ENCODE results near the gene SIX2.
A peak's percentile ranks its signal among the peaks of the same experiment; 100 is the strongest.

Gene SIX2

DNA sequence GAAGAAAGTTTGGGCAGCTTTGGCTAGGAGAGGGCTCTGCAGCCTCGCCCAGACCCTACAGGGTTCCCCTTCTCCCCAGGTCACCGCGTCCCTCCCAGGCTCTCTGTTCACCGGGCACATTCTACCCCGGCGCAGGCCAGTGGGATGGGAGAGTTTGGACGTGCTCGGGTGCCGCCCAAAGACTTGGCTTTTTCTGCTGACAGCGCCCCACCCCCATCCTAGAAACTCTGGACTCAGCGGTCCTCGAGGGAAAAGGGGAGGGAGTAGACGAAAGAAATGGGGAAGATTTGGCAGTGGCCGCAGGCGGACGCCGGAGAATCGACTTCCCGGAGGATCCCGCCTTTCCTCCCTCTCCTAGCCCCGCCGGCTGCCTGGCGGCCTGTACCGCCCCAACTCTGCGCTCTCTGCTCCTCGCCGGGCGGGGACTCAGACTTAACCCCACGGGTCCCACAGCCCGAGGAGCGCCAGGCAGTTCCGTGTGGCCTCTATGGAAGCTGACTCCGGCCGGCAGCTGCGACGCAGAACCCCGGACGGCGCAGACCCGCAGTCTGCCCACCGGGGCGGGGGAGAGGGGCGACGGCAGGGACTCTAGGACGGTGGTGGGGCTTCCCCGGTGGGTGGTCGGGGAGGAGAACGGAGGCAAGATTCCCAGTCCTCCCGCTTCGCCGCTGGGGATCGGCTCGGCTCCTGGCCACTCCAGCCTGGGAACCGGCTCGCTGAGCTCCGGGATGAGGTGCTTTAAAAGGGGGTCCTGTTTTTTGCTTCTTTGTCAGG is 863 bp upstream of the SIX2 start:
- DNase-seq (ENCODE audit: low spot score), result peak; percentile 63
- CTCF ChIA-PET, result no interaction called here

DNA sequence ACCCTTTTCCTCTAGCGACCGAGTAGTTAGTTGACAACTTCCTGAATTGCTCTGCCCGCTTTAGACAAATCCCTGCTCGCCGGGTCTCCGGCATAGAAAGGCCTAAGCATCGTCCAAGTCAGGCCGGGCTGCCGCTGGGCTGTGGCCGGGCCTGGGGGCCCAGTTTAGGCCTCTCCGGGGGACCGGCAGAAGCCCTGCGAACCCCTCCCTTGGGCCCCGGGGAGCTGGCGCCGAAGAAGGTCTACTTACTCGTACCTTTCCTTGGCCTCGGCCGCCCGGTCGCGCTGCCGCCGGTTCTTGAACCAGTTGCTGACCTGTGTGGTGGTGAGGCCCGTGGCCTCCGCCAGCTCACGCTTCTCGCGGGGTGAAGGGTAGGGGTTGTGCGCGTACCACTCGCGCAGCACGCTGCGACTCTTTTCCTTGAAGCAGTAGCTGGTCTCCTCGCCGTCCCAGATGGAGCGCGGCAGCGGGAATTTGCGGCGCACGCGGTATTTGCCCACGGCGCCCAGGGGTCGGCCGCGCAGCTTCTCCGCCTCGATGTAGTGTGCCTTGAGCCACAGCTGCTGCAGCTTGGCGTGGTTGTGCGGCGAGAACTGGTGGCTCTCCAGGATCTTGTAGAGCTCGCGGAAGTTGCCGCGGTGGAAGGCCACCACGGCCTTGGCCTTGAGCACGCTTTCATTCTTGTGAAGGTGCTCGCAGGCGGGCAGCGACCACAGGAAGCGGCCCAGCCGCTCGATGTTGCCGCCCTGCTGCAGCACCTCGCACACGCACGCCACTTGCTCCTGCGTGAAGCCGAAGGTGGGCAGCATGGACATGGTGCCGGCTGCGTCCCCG is 739 bp downstream of the SIX2 start:
- TF ChIP-seq CTCF (conservative IDR thresholded peaks at IDR 0.05; ENCODE audit: low read depth), result no peak
- peak overlapping the region; percentile 95 for H3K27ac ChIP-seq
- ChIA-PET POLR2A (ENCODE audit: low non-redundant PET) (no interaction called here), CTCF (interaction anchor here (0.6 to 1.6 kb wide), 4 partner anchors 16 to 479 kb away, joined by 3 to 5 read pairs (median 4); no protein-coding TSS in a partner anchor)
- no peak for DNase-seq (ENCODE audit: low spot score)

More for the DNA sequence above, 863 bp upstream of the SIX2 start:
- POLR2A ChIA-PET (ENCODE audit: low non-redundant PET), result interaction anchor here (0.5 to 0.6 kb wide), 2 partner anchors 600 to 842 kb away, joined by 3 to 4 read pairs; partner anchors contain the start of gene PPM1B
- H3K27ac ChIP-seq, result peak overlapping the region; percentile 95
- no peak for TF ChIP-seq CTCF (conservative IDR thresholded peaks at IDR 0.05; ENCODE audit: low read depth)

DNA sequence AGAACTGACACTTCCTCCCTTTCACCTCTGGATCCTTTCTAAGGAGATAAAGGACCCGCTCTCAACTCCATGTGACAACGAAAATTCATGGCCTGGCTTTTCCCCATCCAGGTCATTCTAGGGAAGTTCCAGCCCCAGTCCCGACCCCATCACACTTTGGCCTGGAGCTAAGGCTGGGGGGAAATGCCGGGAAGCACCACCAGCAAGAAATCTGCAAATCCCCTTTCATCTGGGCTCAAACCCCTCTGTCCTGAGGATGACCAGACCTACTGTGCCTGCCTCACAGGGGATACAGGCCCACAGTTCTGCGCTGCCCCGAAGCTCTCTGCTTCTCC is 1.3 kb downstream of the SIX2 start:
- no peak for DNase-seq (ENCODE audit: low spot score)
- TF ChIP-seq CTCF (conservative IDR thresholded peaks at IDR 0.05; ENCODE audit: low read depth), result no peak
- peak overlapping the region; percentile 95 for H3K27ac ChIP-seq
- CTCF ChIA-PET, result interaction anchor here (0.9 to 1.6 kb wide), 2 partner anchors 15 to 27 kb away, joined by 4 to 5 read pairs; no protein-coding TSS in a partner anchor
- POLR2A ChIA-PET (ENCODE audit: low non-redundant PET), result no interaction called here

DNA sequence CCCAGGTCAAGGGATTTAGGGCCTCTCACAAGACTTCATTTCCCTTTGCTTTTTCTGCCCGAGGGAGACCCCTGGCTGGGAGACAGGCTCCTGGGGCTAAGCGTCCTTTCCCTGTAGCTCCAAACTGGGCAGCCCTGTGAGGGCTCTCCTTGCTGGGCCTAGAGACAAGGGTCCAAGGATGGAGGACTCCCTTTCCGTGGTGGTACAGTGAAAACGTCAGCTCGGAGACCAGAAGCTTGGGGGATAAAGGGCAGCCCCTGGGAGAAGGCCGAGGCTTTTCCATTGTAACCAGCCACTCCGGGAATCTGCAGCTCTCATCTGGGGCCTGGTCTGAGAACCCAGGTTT is 2.3 kb downstream of the SIX2 start:
- no peak for DNase-seq (ENCODE audit: low spot score)
- H3K27ac ChIP-seq, result no peak overlapping the region
- no peak for TF ChIP-seq CTCF (conservative IDR thresholded peaks at IDR 0.05; ENCODE audit: low read depth)
- ChIA-PET CTCF (interaction anchor here (0.9 to 1.6 kb wide), 2 partner anchors 26 to 487 kb away, joined by 3 to 5 read pairs; no protein-coding TSS in a partner anchor), POLR2A (ENCODE audit: low non-redundant PET) (no interaction called here)

- no peak overlapping the region for H3K27ac ChIP-seq
- ChIA-PET POLR2A (ENCODE audit: low non-redundant PET) (no interaction called here), CTCF (interaction anchor here (0.9 kb wide), 1 partner anchor 488 kb away, joined by 3 read pairs; no protein-coding TSS in a partner anchor)
- no peak for TF ChIP-seq CTCF (conservative IDR thresholded peaks at IDR 0.05; ENCODE audit: low read depth)
- no peak for DNase-seq (ENCODE audit: low spot score)
These were observed 3.0 kb downstream of the SIX2 start for GRCh38 chr2:45006041-45006941.

Data from RWPE1 (cell line).